H9 (cell line): ENCODE results near the gene FIGNL2. TPM values are rescaled to one million over a fixed set of nuclear protein-coding genes. Genes with fewer than 3 reads are reported as not detected.

ENCODE experiments used
- DNase-seq: peaks from one replicate; pipeline ENCODE4 v3.0.0-alpha.2; 2017
- H2AFZ ChIP-seq: one replicate; pipeline ENCODE4 v1.6.1; 2013; ENCODE audit warnings: mild to moderate bottlenecking, low read length, control low read depth, moderate library complexity
- H2AK5ac ChIP-seq: 2 replicates; pipeline ENCODE4 v1.6.1; 2013; ENCODE audit warnings: low read length, control low read depth, mixed read lengths; ENCODE audit not compliant: insufficient read length
- H2BK120ac ChIP-seq: one replicate; pipeline ENCODE4 v1.6.1; 2013; ENCODE audit warnings: low read depth, mild to moderate bottlenecking, low read length, control low read depth, inconsistent platforms; ENCODE audit not compliant: poor library complexity, severe bottlenecking
- H2BK12ac ChIP-seq: 2 replicates; pipeline ENCODE4 v1.6.1; 2013; ENCODE audit warnings: low read length, control low read depth, mixed read lengths, low read depth; ENCODE audit not compliant: insufficient read length
- H2BK15ac ChIP-seq: 2 replicates; pipeline ENCODE4 v1.6.1; 2013; ENCODE audit warnings: low read depth, low read length, control low read depth
- H2BK20ac ChIP-seq: one replicate; pipeline ENCODE4 v1.6.1; 2013; ENCODE audit warnings: low read depth, mild to moderate bottlenecking, low read length, control low read depth, inconsistent platforms; ENCODE audit not compliant: poor library complexity, severe bottlenecking
- H2BK5ac ChIP-seq: 2 replicates; pipeline ENCODE4 v1.6.1; 2013; ENCODE audit warnings: low read length, control low read depth, mixed read lengths; ENCODE audit not compliant: insufficient read length
- H3K14ac ChIP-seq: 2 replicates; pipeline ENCODE4 v1.6.1; 2013; ENCODE audit warnings: low read length, control low read depth; ENCODE audit not compliant: insufficient read depth
- H3K18ac ChIP-seq: 2 replicates; pipeline ENCODE4 v1.6.1; 2013; ENCODE audit warnings: low read depth, mild to moderate bottlenecking, mixed read lengths, low read length, control low read depth; ENCODE audit not compliant: insufficient read length
- H3K23ac ChIP-seq: 2 replicates; pipeline ENCODE4 v1.6.1; 2013; ENCODE audit warnings: low read length, control low read depth, mixed read lengths, low read depth; ENCODE audit not compliant: insufficient read length
- H3K23me2 ChIP-seq: 2 replicates; pipeline ENCODE4 v1.6.1; 2013; ENCODE audit warnings: low read depth, mild to moderate bottlenecking, mixed read lengths, low read length, control low read depth; ENCODE audit not compliant: insufficient read length, poor library complexity, severe bottlenecking
- H3K27ac ChIP-seq: 2 replicates; pipeline ENCODE4 v1.5.1; 2013; ENCODE audit warnings: low read length, control low read depth, mixed read lengths, low read depth; ENCODE audit not compliant: insufficient read length
- H3K27me3 ChIP-seq: 2 replicates; pipeline ENCODE4 v1.6.1; 2013; ENCODE audit warnings: low read length, control low read depth, inconsistent platforms; ENCODE audit not compliant: insufficient read depth
- H3K4ac ChIP-seq: 2 replicates; pipeline ENCODE4 v1.6.1; 2013; ENCODE audit warnings: low read depth, mild to moderate bottlenecking, control low read depth, inconsistent platforms, low read length, moderate library complexity
- H3K4me1 ChIP-seq: 2 replicates; pipeline ENCODE4 v1.6.1; 2013; ENCODE audit warnings: low read length, control low read depth, inconsistent platforms; ENCODE audit not compliant: insufficient read depth
- H3K4me2 ChIP-seq: 2 replicates; pipeline ENCODE4 v1.6.1; 2013; ENCODE audit warnings: low read length, control low read depth, mixed read lengths; ENCODE audit not compliant: insufficient read length, insufficient read depth
- H3K56ac ChIP-seq: 2 replicates; pipeline ENCODE4 v1.6.1; 2013; ENCODE audit warnings: low read depth, mild to moderate bottlenecking, mixed read lengths, low read length, control low read depth; ENCODE audit not compliant: insufficient read length
- H3K79me1 ChIP-seq: 2 replicates; pipeline ENCODE4 v1.6.1; 2013; ENCODE audit warnings: low read depth, mild to moderate bottlenecking, moderate library complexity, low read length, control low read depth, inconsistent platforms; ENCODE audit not compliant: insufficient read depth, poor library complexity, severe bottlenecking
- H3K79me2 ChIP-seq: 2 replicates; pipeline ENCODE4 v1.6.1; 2013; ENCODE audit warnings: low read length, control low read depth, inconsistent platforms; ENCODE audit not compliant: insufficient read depth
- H3K9ac ChIP-seq: 2 replicates; pipeline ENCODE4 v1.6.1; 2013; ENCODE audit warnings: low read length, control low read depth, mixed read lengths; ENCODE audit not compliant: insufficient read length; ENCODE audit errors: extremely low read depth
- H3K9me3 ChIP-seq: one replicate; pipeline ENCODE4 v1.6.1; 2013; ENCODE audit warnings: low read depth, low read length, inconsistent platforms; ENCODE audit not compliant: control insufficient read depth
- H3T11ph ChIP-seq: one replicate; pipeline ENCODE4 v1.6.1; 2013; ENCODE audit warnings: mild to moderate bottlenecking, low read length, control low read depth, inconsistent platforms
- H4K20me1 ChIP-seq: one replicate; pipeline ENCODE4 v1.6.1; 2013; ENCODE audit not compliant: control insufficient read depth, insufficient read length, insufficient read depth
- H4K5ac ChIP-seq: 2 replicates; pipeline ENCODE4 v1.6.1; 2013; ENCODE audit warnings: low read depth, mild to moderate bottlenecking, mixed read lengths, low read length, control low read depth; ENCODE audit not compliant: insufficient read length
- H4K8ac ChIP-seq: replicated peaks from 2 replicates; pipeline ENCODE4 v1.6.1; 2013; ENCODE audit warnings: low read length, control low read depth, mixed read lengths, low read depth; ENCODE audit not compliant: insufficient read length
- H4K91ac ChIP-seq: 2 replicates; pipeline ENCODE4 v1.6.1; 2013; ENCODE audit warnings: low read depth, mild to moderate bottlenecking, moderate library complexity, mixed read lengths, low read length, control low read depth; ENCODE audit not compliant: insufficient read length
- H3K27ac Mint-ChIP-seq, 3 experiments: 2 replicates in 2 of 3; 3 replicates in 1 of 3; pipeline ENCODE4 v1.8.0; 2020 to 2021; ENCODE audit warnings: mixed read lengths in 3 of 3, mild to moderate bottlenecking in 1 of 3, moderate library complexity in 1 of 3
- H3K27me3 Mint-ChIP-seq: 2 replicates; pipeline ENCODE4 v1.8.0; 2021; ENCODE audit warnings: low read depth, mild to moderate bottlenecking, moderate library complexity, mixed read lengths
- H3K36me3 Mint-ChIP-seq, 3 experiments: 2 replicates in 2 of 3; 3 replicates in 1 of 3; pipeline ENCODE4 v1.8.0; 2020 to 2021; ENCODE audit warnings: low read depth in 3 of 3, mixed read lengths in 3 of 3; ENCODE audit not compliant: insufficient read depth in 1 of 3
- H3K4me1 Mint-ChIP-seq, 2 experiments: 2 replicates each; pipeline ENCODE4 v1.8.0; 2020; ENCODE audit warnings: mixed read lengths in 2 of 2
- H3K4me3 Mint-ChIP-seq, 2 experiments: 2 replicates in 1 of 2; 3 replicates in 1 of 2; pipeline ENCODE4 v1.8.0; 2020 to 2021; ENCODE audit warnings: mild to moderate bottlenecking in 2 of 2, mixed read lengths in 2 of 2, moderate library complexity in 1 of 2
- H3K9me3 Mint-ChIP-seq, 2 experiments: 2 replicates in 1 of 2; 3 replicates in 1 of 2; pipeline ENCODE4 v1.8.0; 2020; ENCODE audit warnings: mild to moderate bottlenecking in 2 of 2, mixed read lengths in 2 of 2, moderate library complexity in 1 of 2
- CTCF ChIP-seq: fragments of 200-600 bp; sonication (generic); conservative IDR thresholded peaks from 3 replicates; pipeline ENCODE4 v1.8.0; 2021; ENCODE audit warnings: antibody characterized with exemption, mild to moderate bottlenecking
- WGBS: extraction: QIAGEN DNeasy Blood & Tissue Kit; methylation state at CpG from one replicate; pipeline ENCODE4 v1.1.7; 2013; ENCODE audit warnings: missing lambda C conversion rate, low lambda C conversion rate, mixed read lengths; ENCODE audit not compliant: insufficient read length; ENCODE audit errors: extremely low coverage; 5-methylcytosine and 5-hydroxymethylcytosine counted together
- total RNA-seq: library from RNA; stranded (reverse); gene quantifications from 2 replicates; pipeline ENCODE4 v1.2.1, GENCODE V29; 2021

Gene FIGNL2
- total RNA-seq, 1 experiment from 2014 or later: 19.7 TPM

- H3K14ac ChIP-seq: no peak overlapping the region
- no peak overlapping the region for H3K18ac ChIP-seq
- no CpG with 5 or more reads among the region's 5 CpGs for WGBS
- H2AFZ ChIP-seq: no peak overlapping the region
- no peak overlapping the region for H3K4me3 Mint-ChIP-seq
- H2AK5ac ChIP-seq: no peak overlapping the region
- H3K27ac ChIP-seq: no peak overlapping the region
- no peak overlapping the region for H3K23ac ChIP-seq
- no peak overlapping the region for H3T11ph ChIP-seq
- no peaks in the 10 kb centered on the region for H3K9me3 ChIP-seq
- H4K91ac ChIP-seq: no peak overlapping the region
- H3K27me3 ChIP-seq: no peaks in the 10 kb centered on the region
- no peaks in the 10 kb centered on the region for H4K20me1 ChIP-seq
- no peak overlapping the region for H3K9ac ChIP-seq
- H3K4ac ChIP-seq: no peak overlapping the region
- H3K79me1 ChIP-seq: no peaks in the 10 kb centered on the region
- no peaks in the 10 kb centered on the region for H3K4me1 Mint-ChIP-seq
- no peak overlapping the region for H3K56ac ChIP-seq
- no peak overlapping the region for H2BK15ac ChIP-seq
- no peak overlapping the region for H2BK5ac ChIP-seq
- no peaks in the 10 kb centered on the region for H3K79me2 ChIP-seq
- no peak overlapping the region for H2BK120ac ChIP-seq
- no peaks in the 10 kb centered on the region for H3K27me3 Mint-ChIP-seq
- H4K5ac ChIP-seq: no peak overlapping the region
- no peak overlapping the region for H2BK20ac ChIP-seq
- H3K9me3 Mint-ChIP-seq: no peaks in the 10 kb centered on the region
- TF ChIP-seq CTCF: no peak
- peaks cover 2 to 6% (median 4%) of the 10 kb centered on the region in 3 experiments; a peak in 5 of 7 replicates for H3K36me3 Mint-ChIP-seq
- H2BK12ac ChIP-seq: no peak overlapping the region
- no peak overlapping the region for H4K8ac ChIP-seq
- H3K4me1 ChIP-seq: no peaks in the 10 kb centered on the region
- H3K23me2 ChIP-seq: no peaks in the 10 kb centered on the region
- DNase-seq: no peak
- H3K4me2 ChIP-seq: no peak overlapping the region
- no peak overlapping the region; a peak in 1 of 7 replicates for H3K27ac Mint-ChIP-seq
Measured at GRCh38 chr12:51779876-51780275, 68.6 kb downstream of the FIGNL2 start.
